Measurements from ENCODE around the gene LATS1.

GRCh38 chr6:149756261-149756636 lies 38.3 kb upstream of the LATS1 start:
- TF ChIP-seq POLR2A (IDR thresholded peaks at IDR 0.05; ENCODE audit: low read depth, low read length) (no peak), POLR2AphosphoS5 (IDR thresholded peaks at IDR 0.05; ENCODE audit: low read depth, low read length) (no peak)

All from GM12892 (cell line).